GM18868 (cell line): ENCODE measurements around the gene KLHL3.

ENCODE experiments used
- ATAC-seq: cut with Tn5 transposase; IDR thresholded peaks from one replicate; pipeline ENCODE4 v1.9.1; 2021; ENCODE audit warnings: mild to moderate bottlenecking, moderate library complexity; ENCODE audit not compliant: unreplicated experiment

The KLHL3 gene

GRCh38 chr5:137708796-137709559 lies 26.9 kb downstream of the KLHL3 start:
- ATAC-seq, result no peak

GRCh38 chr5:137708062-137708461 lies 27.8 kb downstream of the KLHL3 start:
- no peak for ATAC-seq

GRCh38 chr5:137706841-137707240 lies 29.0 kb downstream of the KLHL3 start:
- no peak for ATAC-seq

GRCh38 chr5:137705106-137705505 lies 30.8 kb downstream of the KLHL3 start:
- no peak for ATAC-seq

GRCh38 chr5:137703565-137703964 lies 32.3 kb downstream of the KLHL3 start:
- no peak for ATAC-seq

GRCh38 chr5:137700282-137700680 lies 35.6 kb downstream of the KLHL3 start:
- ATAC-seq, result no peak

GRCh38 chr5:137699336-137700281 lies 36.3 kb downstream of the KLHL3 start:
- no peak for ATAC-seq

- no peak for ATAC-seq
These were observed 39.4 kb downstream of the KLHL3 start for GRCh38 chr5:137696481-137696880.

GRCh38 chr5:137695651-137696428 lies 40.0 kb downstream of the KLHL3 start:
- no peak for ATAC-seq

- ATAC-seq, result no peak
These were observed 41.8 kb downstream of the KLHL3 start for GRCh38 chr5:137693951-137694721.

- no peak for ATAC-seq
These were observed 42.5 kb downstream of the KLHL3 start for GRCh38 chr5:137693307-137693950.

GRCh38 chr5:137689306-137689705 lies 46.6 kb downstream of the KLHL3 start:
- no peak for ATAC-seq

GRCh38 chr5:137688210-137688840 lies 47.6 kb downstream of the KLHL3 start:
- no peak for ATAC-seq

- ATAC-seq, result no peak
These were observed 51.1 kb downstream of the KLHL3 start for GRCh38 chr5:137684761-137685160.

- no peak for ATAC-seq
These were observed 54.7 kb downstream of the KLHL3 start for GRCh38 chr5:137681191-137681590.

GRCh38 chr5:137679910-137680309 lies 56.0 kb downstream of the KLHL3 start:
- ATAC-seq, result no peak

- no peak for ATAC-seq
These were observed 56.7 kb downstream of the KLHL3 start for GRCh38 chr5:137679195-137679594.

GRCh38 chr5:137672881-137673280 lies 63.0 kb downstream of the KLHL3 start:
- ATAC-seq, result no peak

- ATAC-seq, result no peak
These were observed 63.9 kb downstream of the KLHL3 start for GRCh38 chr5:137672001-137672400.
